GM20000 (cell line): ENCODE data around the gene KCNK1.

Experiments
- DNase-seq: peaks from one replicate; pipeline ENCODE4 v3.0.0; 2012; ENCODE audit warnings: low spot score
- TF ChIP-seq, protein P1 (sequence below): IDR thresholded peaks from 2 replicates; pipeline ENCODE4 v1.5.1; 2012; ENCODE audit warnings: mild to moderate bottlenecking, control low read depth; ENCODE audit errors: extremely low read depth, missing control alignments

KCNK1 gene

GRCh38 chr1:233627376-233627775, 13.5 kb downstream of the KCNK1 start:
- DNase-seq = no peak

DNA sequence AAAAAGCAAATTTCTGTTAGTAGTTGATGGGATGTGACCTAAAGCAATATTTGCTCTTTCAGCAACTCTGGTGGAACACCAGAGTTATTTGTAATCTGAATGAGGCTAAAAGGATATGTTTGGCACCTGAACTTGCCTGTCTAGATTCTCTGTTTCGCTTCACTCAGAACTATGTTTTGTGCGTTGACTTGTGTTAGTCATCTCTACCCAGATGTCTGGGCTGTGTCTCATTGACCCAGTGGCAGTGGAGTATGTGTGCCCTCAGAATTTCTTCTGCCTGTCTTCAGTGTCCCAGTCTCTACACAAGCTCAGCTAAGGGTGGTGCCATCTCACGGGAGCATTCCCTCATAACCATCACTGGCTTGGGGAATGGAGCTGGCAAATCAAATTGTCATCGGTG, 13.9 kb downstream of the KCNK1 start:
- no peak for DNase-seq
- TF ChIP-seq, protein P1, sequence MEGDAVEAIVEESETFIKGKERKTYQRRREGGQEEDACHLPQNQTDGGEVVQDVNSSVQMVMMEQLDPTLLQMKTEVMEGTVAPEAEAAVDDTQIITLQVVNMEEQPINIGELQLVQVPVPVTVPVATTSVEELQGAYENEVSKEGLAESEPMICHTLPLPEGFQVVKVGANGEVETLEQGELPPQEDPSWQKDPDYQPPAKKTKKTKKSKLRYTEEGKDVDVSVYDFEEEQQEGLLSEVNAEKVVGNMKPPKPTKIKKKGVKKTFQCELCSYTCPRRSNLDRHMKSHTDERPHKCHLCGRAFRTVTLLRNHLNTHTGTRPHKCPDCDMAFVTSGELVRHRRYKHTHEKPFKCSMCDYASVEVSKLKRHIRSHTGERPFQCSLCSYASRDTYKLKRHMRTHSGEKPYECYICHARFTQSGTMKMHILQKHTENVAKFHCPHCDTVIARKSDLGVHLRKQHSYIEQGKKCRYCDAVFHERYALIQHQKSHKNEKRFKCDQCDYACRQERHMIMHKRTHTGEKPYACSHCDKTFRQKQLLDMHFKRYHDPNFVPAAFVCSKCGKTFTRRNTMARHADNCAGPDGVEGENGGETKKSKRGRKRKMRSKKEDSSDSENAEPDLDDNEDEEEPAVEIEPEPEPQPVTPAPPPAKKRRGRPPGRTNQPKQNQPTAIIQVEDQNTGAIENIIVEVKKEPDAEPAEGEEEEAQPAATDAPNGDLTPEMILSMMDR = no peak

More at GRCh38 chr1:233627376-233627775, 13.5 kb downstream of the KCNK1 start:
- TF ChIP-seq, protein P1 = no peak

DNA sequence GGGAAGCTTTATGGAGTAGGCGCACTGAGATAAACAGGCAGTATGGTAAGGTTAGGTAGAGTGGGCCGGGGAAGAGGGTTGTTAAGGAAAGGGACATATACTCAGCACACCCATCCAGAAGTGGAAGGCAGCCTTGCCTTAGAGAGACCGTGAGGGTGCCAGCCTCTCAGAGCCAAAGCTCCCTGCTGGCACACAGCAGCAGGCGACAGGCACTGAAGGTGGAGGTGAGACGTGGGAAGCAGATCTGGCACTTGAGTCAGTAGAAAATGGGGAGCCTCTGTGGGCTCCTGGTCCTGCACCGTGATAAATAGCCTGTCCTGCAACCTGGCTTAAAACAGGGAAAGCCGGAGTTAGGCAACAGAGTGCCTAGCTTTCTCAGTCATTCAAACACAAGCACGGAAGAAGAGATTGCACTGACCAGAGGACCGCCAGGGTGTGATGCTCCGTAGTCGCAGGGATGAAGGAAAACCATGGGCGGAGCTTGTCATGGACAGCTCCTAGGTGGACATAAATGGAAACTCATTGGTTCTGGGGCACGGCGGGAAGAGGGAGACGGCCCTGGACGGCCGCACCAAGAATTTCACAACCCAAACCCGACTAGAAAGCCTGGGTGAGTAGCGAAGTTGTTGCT, 15.5 kb downstream of the KCNK1 start:
- TF ChIP-seq, protein P1 = no peak
- DNase-seq = no peak

DNA sequence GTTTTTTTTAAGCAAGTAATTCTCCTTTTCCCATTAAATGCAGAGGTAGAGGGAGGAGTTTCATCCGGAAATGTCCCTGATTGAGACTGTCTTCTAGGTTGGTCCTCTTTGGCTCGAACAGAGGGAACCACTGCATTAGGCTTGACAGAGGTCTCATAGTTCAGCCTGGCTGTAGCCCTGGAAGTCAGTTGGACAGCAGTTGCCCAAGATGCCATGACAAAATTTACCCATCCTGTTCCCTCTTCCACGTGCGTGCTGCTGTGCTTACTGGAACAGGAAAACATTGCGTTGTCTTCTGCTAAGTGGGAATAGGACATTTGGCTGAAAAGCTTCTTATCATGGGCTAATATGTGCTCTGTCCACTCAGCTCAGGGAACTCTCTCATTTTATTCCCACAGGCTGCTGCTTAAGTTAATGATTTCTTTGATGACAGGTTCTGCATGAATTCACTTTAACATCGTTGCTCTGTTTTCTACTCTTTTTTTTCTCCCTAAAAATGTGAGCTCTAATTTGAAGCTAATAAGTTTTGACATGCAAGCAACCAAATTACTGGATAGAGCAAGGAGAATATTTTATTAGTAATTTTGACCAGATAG, 18.0 kb downstream of the KCNK1 start:
- TF ChIP-seq, protein P1 = no peak
- DNase-seq = no peak

- TF ChIP-seq, protein P1 = no peak
- no peak for DNase-seq
These were observed 18.5 kb downstream of the KCNK1 start for GRCh38 chr1:233632436-233632835.

GRCh38 chr1:233635765-233636502, 22.0 kb downstream of the KCNK1 start:
- TF ChIP-seq, protein P1 = no peak
- DNase-seq = no peak

DNA sequence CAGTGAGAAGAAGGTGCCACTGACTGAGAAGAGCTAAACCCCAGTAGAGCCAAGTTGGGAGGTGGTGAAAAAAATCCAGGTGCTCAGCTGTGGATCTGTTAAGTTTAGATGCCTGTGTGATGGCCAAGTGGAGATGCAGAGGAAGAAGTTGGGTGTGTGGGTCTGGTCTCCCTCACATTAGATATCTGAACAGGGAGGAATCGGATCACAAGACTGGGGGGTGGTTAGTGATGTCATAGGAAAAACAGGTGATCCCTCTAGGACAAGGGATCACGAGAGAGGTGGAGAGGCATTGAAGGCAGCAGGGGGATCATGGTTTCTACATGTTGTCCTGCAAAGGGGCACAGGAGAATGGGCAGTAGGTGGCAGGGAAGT, 22.6 kb downstream of the KCNK1 start:
- no peak for DNase-seq
- TF ChIP-seq, protein P1 = no peak
